Lung (tissue), 12 donors: ENCODE measurements around the gene MACIR. TPM values are rescaled to one million over a fixed set of nuclear protein-coding genes. Genes with fewer than 3 reads are reported as not detected.

Source experiments
- ATAC-seq: fragments of 200-7000 bp; cut with Tn5 transposase; one replicate; pipeline ENCODE4 v1.9.1; 2020; ENCODE audit warnings: moderate number of reproducible peaks; ENCODE audit not compliant: insufficient read depth, low FRiP score
- DNase-seq, 3 donors: peaks; one replicate each; pipeline ENCODE4 v3.0.0-alpha.2; 2013 to 2017
- H3K27ac ChIP-seq, 2 donors: one replicate each; pipeline ENCODE4 v1.5.1; 2013; ENCODE audit warnings: mild to moderate bottlenecking in 2 of 2, moderate library complexity in 2 of 2, control low read depth in 1 of 2, inconsistent platforms in 1 of 2, low read depth in 1 of 2, low read length in 1 of 2
- H3K27me3 ChIP-seq, 3 donors: one replicate each; pipeline ENCODE4 v1.5.1; 2013; ENCODE audit warnings: low read length in 2 of 3; ENCODE audit not compliant: control insufficient read depth in 3 of 3, insufficient read depth in 3 of 3
- H3K36me3 ChIP-seq, 4 donors: one replicate each; pipeline ENCODE4 v1.5.1; 2013; ENCODE audit warnings: low read length in 4 of 4, mild to moderate bottlenecking in 1 of 4, moderate library complexity in 1 of 4; ENCODE audit not compliant: control insufficient read depth in 4 of 4, insufficient read depth in 4 of 4
- H3K4me1 ChIP-seq, 5 donors: one replicate each; pipeline ENCODE4 v1.5.1; 2013; ENCODE audit warnings: low read length in 5 of 5, mild to moderate bottlenecking in 2 of 5, moderate library complexity in 1 of 5; ENCODE audit not compliant: control insufficient read depth in 5 of 5, insufficient read depth in 5 of 5
- H3K4me3 ChIP-seq: one replicate; pipeline ENCODE4 v1.5.1; 2013; ENCODE audit warnings: mild to moderate bottlenecking, control low read depth, moderate library complexity
- H3K9ac ChIP-seq, 2 donors: one replicate each; pipeline ENCODE4 v1.5.1; 2013; ENCODE audit warnings: low read length in 2 of 2, control low read depth in 1 of 2; ENCODE audit not compliant: insufficient read depth in 1 of 2
- H3K9me3 ChIP-seq, 4 donors: one replicate each; pipeline ENCODE4 v1.5.1; 2013; ENCODE audit warnings: low read length in 3 of 4, mild to moderate bottlenecking in 1 of 4, moderate library complexity in 1 of 4; ENCODE audit not compliant: control insufficient read depth in 4 of 4, insufficient read depth in 3 of 4
- CTCF ChIP-seq: IDR thresholded peaks from 2 replicates; pipeline ENCODE4 v1.5.1; 2012; ENCODE audit warnings: mild to moderate bottlenecking; ENCODE audit errors: control extremely low read depth, extremely low read depth
- WGBS, 2 donors: extraction: QIAGEN DNeasy Blood & Tissue Kit; methylation state at CpG; one replicate each; pipeline ENCODE4 v1.1.7; 2013; 5-methylcytosine and 5-hydroxymethylcytosine counted together
- polyA plus RNA-seq, 2 donors: library from polyadenylated mRNA; stranded (reverse); fragments of 200-250 nt; gene quantifications; one replicate each; pipeline ENCODE4 v1.2.1, GENCODE V29; 2013
- total RNA-seq, 2 donors: library from RNA; depleted of rRNA in 1 of 2; stranded (reverse); fragments of >200 nt in 1 of 2; gene quantifications; one replicate each; pipeline ENCODE4 v1.2.1, GENCODE V29; 2014 to 2021
- donor health status: control.
- donor health status: control.
- donor health status: Bipolar disorder and iron deficiency.
- donor health status: healthy.
- donor health status: DM: yes; HTN: yes; CAD: no.

The MACIR gene
- total and polyA plus RNA-seq, 4 donors, result 3.9 to 9.9 (median 5.0) TPM

- ATAC-seq (no peak), DNase-seq (no peak)
- Histone ChIP-seq H3K9me3 (no peaks in the 10 kb centered on the region), H3K27ac (no peak overlapping the region), H3K27me3 (no peaks in the 10 kb centered on the region), H3K9ac (no peak overlapping the region), H3K4me3 (no peak overlapping the region), H3K36me3 (no peaks in the 10 kb centered on the region), H3K4me1 (peaks cover 0 to 3% (median 0%) of the 10 kb centered on the region in 5 donors)
- no peak for TF ChIP-seq CTCF
- 97 to 98% methylated on average over 4 of the region's 4 CpGs for WGBS, 2 donors
Measured at GRCh38 chr5:103291606-103292005, 33.0 kb downstream of the MACIR start.

- Histone ChIP-seq H3K27me3 (no peaks in the 10 kb centered on the region), H3K9me3 (no peaks in the 10 kb centered on the region), H3K27ac (no peak overlapping the region), H3K9ac (no peak overlapping the region), H3K36me3 (no peaks in the 10 kb centered on the region), H3K4me1 (peaks cover 0 to 3% (median 0%) of the 10 kb centered on the region in 5 donors), H3K4me3 (no peak overlapping the region)
- no peak for ATAC-seq
- no peak for DNase-seq
- WGBS, 2 donors, result 86 to 89% methylated on average over 1 of the region's 1 CpG
- no peak for TF ChIP-seq CTCF
Measured at GRCh38 chr5:103293099-103293498, 34.5 kb downstream of the MACIR start.

GRCh38 chr5:103293719-103294118 is 35.2 kb downstream of the MACIR start:
- H3K36me3 ChIP-seq, result no peaks in the 10 kb centered on the region
- no peak for TF ChIP-seq CTCF
- H3K4me3 ChIP-seq, result no peak overlapping the region
- WGBS, 2 donors, result 52 to 79% methylated on average over 3 of the region's 3 CpGs
- no peaks in the 10 kb centered on the region for H3K9me3 ChIP-seq
- no peak overlapping the region for H3K9ac ChIP-seq
- DNase-seq (peak in 1 of 3 donors; percentile 13), ATAC-seq (no peak)
- no peaks in the 10 kb centered on the region for H3K27me3 ChIP-seq
- H3K27ac ChIP-seq, result no peak overlapping the region
- peaks cover 0 to 3% (median 0%) of the 10 kb centered on the region in 5 donors for H3K4me1 ChIP-seq

- 73 to 81% methylated on average over 5 of the region's 5 CpGs for WGBS, 2 donors
- ATAC-seq, result no peak
- TF ChIP-seq CTCF, result no peak
Measured at GRCh38 chr5:103294906-103295305, 36.3 kb downstream of the MACIR start.

More at GRCh38 chr5:103294906-103295305, 36.3 kb downstream of the MACIR start:
- H3K36me3 ChIP-seq, result no peaks in the 10 kb centered on the region
- H3K4me3 ChIP-seq, result no peak overlapping the region
- H3K27ac ChIP-seq, result no peak overlapping the region
- no peak overlapping the region for H3K9ac ChIP-seq
- H3K4me1 ChIP-seq, result peaks cover 0 to 3% (median 0%) of the 10 kb centered on the region in 5 donors
- H3K27me3 ChIP-seq, result no peaks in the 10 kb centered on the region
- H3K9me3 ChIP-seq, result no peaks in the 10 kb centered on the region
- DNase-seq, result no peak
